COLO668 (cell line): ENCODE measurements around the gene FUT1.
"Not testable (repeated sequence)": the region's sequence is repeated elsewhere in the genome, so short reads cannot be mapped to it uniquely, and the experiment has no call there.

Experiments used
- DNase-seq: peaks from one replicate; lab custom pipeline; 2025; ENCODE audit not compliant: unreplicated experiment; lab: John Stamatoyannopoulos, UW

Gene FUT1

DNA sequence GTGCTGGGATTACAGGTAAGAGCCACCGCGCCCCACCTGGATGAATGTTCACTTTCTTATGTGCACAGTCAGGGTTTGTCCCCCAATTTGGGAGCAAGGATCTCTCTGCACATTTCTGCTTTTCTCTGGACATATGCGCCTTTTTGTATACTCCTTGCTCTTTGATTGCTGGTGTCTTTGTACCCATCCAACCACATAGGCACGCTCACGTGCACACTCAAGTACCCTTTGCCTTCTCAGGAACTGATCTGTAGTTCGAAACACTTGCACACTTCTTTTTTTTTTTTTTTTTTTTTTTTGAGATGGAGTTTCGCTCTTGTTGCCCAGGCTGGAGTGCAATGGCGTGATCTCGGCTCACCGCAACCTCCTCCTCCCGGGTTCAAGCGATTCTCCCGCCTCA is 34.3 kb downstream of the FUT1 start:
- not testable (repeated sequence) for DNase-seq

DNA sequence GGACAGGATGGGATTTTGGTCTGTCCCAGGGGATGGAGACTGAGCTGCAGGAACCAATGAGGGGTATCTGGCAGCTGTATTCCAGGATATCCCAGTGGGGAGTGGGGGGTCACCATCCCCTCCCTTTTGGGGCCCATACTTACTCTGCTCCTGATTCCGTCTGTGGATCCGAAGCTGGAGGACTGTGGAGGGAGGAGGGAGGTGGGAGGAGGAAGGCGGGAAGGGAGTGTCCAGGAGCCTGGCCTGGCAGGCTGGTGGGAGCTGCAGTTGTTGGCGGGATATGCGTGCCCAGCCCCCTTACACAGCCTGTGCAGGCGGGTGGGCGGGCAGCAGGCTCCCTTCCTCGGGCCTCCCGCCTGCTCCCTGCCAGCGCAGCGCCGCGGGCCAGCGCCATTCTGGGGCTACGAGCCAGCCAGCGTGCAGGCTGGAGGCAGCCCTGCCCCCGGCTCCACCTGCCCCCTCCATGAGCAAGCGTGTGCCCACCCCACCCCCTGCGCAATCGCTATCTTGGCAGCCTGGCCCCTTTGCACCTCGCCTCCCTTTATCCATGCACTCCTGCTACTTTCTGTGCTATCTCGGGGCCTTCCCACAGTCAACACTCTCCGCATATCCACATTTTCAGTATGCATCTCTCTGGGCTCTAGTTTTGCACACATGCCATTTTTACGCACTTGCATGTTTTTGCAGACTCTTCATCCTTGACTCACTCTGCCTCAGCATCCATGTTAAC is 35.7 kb downstream of the FUT1 start:
- no peak for DNase-seq

DNA sequence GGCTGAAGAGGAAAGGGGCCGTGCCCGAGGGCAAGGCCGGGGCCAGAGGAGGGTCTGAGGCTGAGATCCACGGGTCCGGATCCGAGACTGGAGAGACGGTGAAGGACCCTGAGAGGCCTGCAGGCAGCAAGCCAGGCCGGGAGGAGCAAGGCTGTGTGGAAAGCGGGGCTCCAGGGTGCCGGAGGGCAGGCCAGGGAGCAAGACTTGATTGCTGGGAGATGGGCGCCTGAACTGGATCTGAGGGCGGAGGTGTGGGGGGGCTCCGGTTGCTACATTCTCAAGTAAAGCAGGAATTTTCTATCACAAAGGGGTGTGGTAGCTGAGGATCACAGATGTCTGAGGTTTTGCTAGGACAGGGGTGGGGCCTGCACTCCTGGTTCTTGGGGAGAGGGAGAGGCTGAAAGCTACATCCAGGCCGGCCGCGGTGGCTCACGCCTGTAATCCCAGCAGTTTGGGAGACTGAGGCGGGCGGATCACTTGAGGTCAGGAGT is 36.7 kb downstream of the FUT1 start:
- no peak for DNase-seq

DNA sequence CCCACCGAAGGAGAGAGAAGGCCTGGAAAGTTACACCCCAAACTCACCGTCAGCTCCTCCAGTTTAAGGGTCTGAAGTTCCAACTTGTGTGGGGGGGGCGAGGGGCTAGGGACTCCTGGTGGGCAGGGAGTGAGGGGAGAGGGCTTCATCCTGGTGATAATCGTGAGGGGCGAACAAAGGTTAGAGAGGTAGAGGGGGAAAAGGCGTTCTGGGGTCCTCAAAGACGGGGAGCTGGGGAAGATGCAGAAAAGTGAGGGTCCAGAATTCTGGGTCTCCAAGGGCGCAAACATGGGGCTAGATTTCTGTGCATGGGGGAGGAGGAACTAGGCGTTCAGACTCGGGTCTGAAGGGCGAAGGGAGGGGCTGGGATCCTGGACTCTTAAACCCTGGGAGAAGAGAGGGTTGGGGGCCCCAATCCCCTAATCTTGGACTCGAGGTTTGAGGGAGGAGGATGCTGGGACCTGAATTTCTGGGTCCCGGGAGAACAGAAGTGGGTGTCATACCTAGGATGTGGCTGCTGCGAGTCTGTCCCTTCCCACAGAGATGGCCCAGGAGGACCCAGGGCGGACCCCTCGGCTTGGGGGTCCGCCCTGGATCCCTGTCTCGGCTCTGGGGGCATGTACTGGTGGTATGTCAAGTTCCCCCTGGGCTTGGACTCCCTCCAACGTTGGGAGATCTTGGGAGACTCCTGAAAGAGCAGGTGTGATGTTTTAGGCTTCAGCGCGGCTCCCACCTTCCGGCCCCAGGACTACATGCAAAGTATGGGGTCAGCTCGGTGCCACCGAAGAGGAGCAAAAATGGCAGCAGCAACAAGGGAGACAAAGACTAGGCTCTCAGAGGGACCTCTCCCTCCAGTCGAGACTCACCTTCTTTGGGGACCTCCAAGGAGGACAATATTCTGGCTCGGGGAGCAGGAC is 37.4 kb downstream of the FUT1 start:
- DNase-seq: no peak

DNA sequence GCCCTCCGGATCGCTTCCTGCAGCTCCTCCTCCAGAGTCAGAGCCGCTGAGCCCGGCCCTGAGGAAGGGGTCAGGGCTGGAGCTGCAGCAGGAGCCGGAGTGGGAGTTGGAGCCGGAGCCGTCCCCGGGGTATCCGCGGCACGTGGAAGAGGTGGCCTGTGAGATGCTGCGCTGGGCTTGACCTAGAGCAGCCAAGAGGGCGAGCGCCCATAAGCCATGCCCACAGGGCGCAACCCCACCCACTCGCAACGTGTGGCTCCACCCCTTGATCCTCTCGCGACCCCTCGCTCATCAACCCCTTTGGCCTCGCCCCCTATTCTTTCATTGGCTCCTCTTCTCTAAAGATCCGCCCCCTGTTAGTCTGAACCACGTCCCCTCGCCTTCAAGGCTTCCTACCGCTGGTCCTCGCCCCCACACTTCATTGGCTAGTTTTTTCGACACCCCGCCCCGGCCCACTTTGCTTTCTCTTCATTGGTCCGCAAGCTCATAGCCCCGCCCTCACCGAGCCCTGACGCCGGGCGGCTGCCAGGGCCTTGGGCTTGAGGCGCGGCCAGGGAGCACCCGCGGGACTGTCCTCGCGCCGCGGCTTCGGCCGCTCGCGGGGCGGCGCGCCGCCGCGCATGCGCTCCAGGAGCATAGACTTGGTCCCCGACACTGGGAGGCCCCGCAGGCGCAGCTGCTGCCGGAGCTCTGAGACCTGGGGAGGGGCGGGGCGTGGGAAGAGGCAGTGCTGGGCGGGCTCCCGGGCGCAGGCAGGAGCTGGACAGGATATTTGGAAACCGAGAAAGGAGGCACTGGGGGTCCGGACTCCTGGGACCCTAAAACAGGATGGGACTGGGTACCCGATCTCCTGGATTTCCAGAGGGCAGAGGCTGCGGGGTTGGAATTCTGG is 38.3 kb downstream of the FUT1 start:
- peak; percentile 99 for DNase-seq

DNA sequence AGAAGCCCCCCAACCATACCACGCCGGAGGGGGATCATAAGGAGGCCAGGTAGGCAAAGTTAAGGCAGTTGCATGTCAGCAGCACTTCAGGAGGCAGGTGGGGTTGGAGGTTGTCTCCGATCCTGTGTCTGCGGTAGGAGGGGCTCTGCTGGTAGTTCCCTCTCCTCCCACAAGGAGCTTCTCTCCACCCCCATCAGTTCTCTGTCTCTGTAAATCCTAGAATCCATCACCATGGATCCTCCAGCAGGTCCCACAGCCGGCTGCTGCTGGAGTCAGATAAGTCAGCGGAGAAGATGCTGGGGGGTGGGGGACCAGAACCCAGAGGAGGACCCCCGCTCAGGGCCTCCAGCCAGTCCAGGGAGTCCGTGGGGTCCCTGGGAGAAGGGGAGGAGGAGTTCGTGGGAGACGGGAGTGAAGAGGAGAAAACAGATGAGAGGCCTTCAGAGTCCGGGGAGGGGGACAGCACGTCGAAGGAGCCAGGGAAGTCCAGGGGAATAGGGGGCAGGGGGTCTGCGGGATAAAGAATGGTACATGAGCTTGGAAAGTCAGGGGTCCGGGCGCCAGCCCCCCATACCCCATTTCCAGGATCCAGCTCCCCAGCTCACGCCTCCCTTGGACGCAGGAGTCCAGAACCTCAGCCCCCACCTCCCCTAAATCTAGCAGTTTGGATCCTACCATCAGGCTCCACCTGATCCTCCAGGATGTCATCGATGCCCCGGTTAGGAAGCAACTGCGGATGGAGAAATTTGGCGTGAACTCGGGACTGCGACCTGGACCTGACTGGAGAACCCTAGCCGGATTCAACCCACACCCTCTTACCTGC is 39.2 kb downstream of the FUT1 start:
- peak; percentile 5 for DNase-seq

DNA sequence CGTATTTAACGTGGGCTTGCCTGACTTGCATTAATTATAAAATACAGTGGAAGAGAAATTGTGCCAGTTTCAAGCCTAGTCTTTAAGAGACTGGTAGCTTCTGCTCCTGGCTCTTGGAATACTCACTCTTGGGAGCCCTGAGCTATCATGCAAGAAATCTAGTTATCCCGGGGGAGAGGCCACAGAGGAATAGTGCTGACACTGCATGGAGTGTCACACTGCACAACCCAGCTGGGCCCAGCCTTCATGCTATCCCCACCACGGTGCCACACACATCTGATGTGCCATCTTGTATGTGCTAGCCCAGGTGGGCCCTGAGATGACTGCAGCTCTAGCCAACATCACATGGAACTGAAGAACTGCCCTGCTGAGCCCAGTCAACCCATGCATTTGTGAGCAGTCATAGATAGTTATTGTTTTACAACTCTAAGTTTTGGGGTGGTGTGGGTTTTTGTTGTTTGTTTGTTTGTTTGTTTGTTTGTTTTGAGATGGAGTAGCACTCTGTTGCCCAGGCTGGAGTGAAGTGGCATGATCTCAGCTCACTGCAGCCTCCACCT is 41.3 kb downstream of the FUT1 start:
- DNase-seq: no peak

DNA sequence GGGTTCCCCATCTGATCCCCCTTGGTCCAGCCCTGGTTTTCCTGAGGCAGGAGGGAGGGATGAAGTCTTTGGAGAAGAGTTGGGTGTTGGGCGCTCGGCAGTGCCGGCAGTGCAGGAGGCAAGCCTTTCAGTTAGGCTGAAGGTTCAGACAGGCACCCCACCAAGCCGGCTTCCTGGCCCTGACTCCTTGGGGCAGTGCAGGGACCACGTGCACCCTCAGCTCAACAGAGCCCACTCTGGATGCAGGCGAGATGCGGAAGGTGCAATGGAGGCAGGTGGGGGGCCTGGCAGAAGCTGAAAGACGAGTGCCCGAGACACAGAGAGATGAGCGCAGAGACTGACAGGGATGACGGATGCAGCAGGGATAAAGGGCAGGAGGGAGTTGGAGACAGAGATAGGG is 44.0 kb downstream of the FUT1 start:
- DNase-seq: no peak

DNA sequence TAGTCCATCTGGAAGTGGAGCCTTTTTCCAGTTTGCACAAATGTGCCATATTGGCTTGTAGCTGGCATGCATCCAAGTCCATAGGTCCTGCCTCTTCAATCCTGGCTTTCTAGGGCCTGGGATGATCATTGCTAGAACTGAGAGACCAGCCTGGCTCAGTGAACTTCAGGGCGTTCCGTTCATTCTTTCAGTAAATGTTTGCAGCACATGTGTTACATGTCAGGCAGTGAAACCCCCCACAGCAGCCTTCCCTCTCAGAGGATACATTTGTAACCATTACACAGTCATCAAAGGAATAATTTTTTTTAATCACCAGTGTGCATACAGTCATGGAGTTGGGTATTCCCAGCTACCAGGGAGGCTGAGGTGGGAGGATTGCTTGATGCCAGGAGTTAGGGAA is 47.0 kb downstream of the FUT1 start:
- no peak for DNase-seq

DNA sequence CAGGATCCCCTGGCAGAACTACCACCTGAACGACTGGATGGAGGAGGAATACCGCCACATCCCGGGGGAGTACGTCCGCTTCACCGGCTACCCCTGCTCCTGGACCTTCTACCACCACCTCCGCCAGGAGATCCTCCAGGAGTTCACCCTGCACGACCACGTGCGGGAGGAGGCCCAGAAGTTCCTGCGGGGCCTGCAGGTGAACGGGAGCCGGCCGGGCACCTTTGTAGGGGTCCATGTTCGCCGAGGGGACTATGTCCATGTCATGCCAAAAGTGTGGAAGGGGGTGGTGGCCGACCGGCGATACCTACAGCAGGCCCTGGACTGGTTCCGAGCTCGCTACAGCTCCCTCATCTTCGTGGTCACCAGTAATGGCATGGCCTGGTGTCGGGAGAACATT is 49.1 kb downstream of the FUT1 start:
- DNase-seq: no peak

DNA sequence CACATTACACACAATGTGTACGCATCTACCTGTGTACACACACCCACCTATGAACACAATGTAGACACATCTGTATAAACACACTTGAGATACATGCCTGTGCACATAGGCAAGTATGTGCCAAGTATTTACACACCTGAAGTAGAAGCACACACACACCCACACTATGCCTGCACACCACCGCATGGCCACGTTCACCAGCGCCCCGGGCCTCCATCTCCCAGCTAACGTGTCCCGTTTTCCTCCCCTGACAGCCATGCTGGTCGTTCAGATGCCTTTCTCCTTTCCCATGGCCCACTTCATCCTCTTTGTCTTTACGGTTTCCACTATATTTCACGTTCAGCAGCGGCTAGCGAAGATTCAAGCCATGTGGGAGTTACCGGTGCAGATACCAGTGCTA is 49.7 kb downstream of the FUT1 start:
- no peak for DNase-seq

DNA sequence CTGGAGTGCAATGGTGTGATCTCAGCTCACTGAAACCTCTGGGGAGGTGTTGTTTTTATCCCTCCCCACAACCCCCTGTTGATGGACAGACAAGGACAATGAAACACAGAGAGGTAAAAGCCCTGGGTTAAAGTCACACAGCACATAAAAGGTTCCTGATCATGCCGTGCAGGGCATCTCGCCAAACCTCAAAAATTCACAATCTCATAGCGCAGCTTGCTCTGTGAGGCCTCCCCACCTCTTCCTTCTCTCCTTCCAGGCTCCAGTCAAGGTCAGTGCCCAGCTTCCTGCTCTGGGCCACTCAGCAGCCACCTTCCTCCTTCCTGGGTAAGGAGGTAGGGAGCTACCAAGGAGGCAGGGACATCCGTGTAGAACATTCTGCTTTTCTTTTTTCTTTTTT is 54.4 kb downstream of the FUT1 start:
- no peak for DNase-seq
